OCI-LY3 (cell line): Measurements from ENCODE around the gene TGFBR3L.

Experiments used
- CTCF ChIP-seq: fragments of 200-600, 300-600 bp; sonication (generic); IDR thresholded peaks from 2 replicates; pipeline ENCODE4 v1.5.1; 2014; ENCODE audit warnings: antibody characterized with exemption, low read length, low read depth
- EZH2phosphoT487 ChIP-seq: fragments of 200-600 bp; shearing (Covaris generic); IDR thresholded peaks from 2 replicates; pipeline ENCODE4 v1.6.1; 2018; ENCODE audit warnings: antibody characterized with exemption, mixed run types, low read depth

- TF ChIP-seq CTCF (no peak), EZH2phosphoT487 (no peak)
These were observed 44.6 kb downstream of the TGFBR3L start for GRCh38 chr19:7959211-7959610.
